Uterus (tissue), 2 donors: ENCODE data around the gene M1AP.

Source experiments
- CTCF ChIP-seq, 4 experiments: fragments of 200-600 bp in 2 of 4; fragments of 450-650 bp in 2 of 4; sonication (generic) in 2 of 4; IDR thresholded peaks; one replicate each; pipeline ENCODE4 v1.5.1; 2016 to 2019; ENCODE audit warnings: antibody characterized with exemption in 4 of 4, mild to moderate bottlenecking in 2 of 4, moderate library complexity in 1 of 4
- POLR2A ChIP-seq, 2 donors: fragments of 450-650 bp; IDR thresholded peaks; one replicate each; pipeline ENCODE4 v1.6.1; 2016; ENCODE audit warnings: antibody characterized with exemption in 2 of 2, mild to moderate bottlenecking in 1 of 2, moderate library complexity in 1 of 2

DNA sequence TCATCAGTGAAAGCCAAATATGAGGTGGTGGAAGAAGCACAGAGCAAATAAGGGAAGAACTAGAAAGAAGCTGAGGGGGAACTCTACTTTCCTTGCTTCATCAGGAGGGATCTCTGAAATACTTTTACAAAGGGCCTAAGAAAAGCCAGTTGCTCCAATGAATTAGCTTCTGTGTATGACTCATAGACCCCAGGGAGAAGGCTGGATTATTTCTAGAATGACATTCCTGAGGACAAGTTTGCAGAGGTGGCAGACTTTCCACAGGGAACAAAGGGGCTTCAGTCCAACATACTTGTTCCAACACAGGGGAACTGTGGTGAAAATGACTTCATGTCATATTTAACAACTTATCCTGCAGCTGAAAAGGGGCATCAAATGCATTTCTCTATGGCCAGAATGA lies 64.6 kb downstream of the M1AP start:
- TF ChIP-seq POLR2A (IDR thresholded peaks at IDR 0.05): no peak
- TF ChIP-seq CTCF (IDR thresholded peaks at IDR 0.05): no peak
